H1 (cell line): ENCODE data around the gene ELMO1. TPM values are rescaled to one million over a fixed set of nuclear protein-coding genes. Genes with fewer than 3 reads are reported as not detected.

Experiments used
- CTCF ChIA-PET: fragments of 300-600 bp; sonication (Branson Sonifier 250); formaldehyde crosslinking; loops from one replicate; lab custom pipeline; 2021; ENCODE audit not compliant: partially characterized antibody; lab: Charles Lee
- POLR2A ChIA-PET: fragments of 300-600 bp; sonication (Branson Sonifier 250); formaldehyde crosslinking; loops from one replicate; lab custom pipeline; 2021; ENCODE audit warnings: inconsistent platforms; ENCODE audit not compliant: partially characterized antibody; lab: Charles Lee
- DNase-seq, 2 experiments: peaks; one replicate each; pipeline versions ENCODE4 v3.0.0 to v3.0.0-alpha.2; 2010 to 2022; ENCODE audit warnings: low spot score in 2 of 2, low read depth in 1 of 2, mixed read lengths in 1 of 2
- FAIRE-seq: peaks from 2 replicates; lab custom pipeline; 2011; peaks lifted over from hg19 to GRCh38; lab: Jason Lieb, UNC
- H2AFZ ChIP-seq: 2 replicates; pipeline ENCODE4 v1.8.1; 2012; ENCODE audit warnings: low read length, inconsistent platforms
- H2AK5ac ChIP-seq: 2 replicates; pipeline ENCODE4 v1.6.1; 2013; ENCODE audit warnings: low read depth, low read length
- H2BK120ac ChIP-seq: replicated peaks from 2 replicates; pipeline ENCODE3; 2013; ENCODE audit warnings: low read depth, low read length, inconsistent platforms
- H2BK12ac ChIP-seq: 2 replicates; pipeline ENCODE4 v1.6.1; 2013; ENCODE audit warnings: low read depth, low read length
- H2BK15ac ChIP-seq: 2 replicates; pipeline ENCODE4 v1.6.1; 2013; ENCODE audit warnings: low read length
- H2BK20ac ChIP-seq: 2 replicates; pipeline ENCODE4 v1.6.1; 2013; ENCODE audit warnings: low read length
- H2BK5ac ChIP-seq: 2 replicates; pipeline ENCODE4 v1.6.1; 2013; ENCODE audit warnings: low read depth, low read length
- H3K14ac ChIP-seq: 2 replicates; pipeline ENCODE4 v1.6.1; 2013; ENCODE audit warnings: inconsistent platforms; ENCODE audit not compliant: insufficient read length
- H3K18ac ChIP-seq: 2 replicates; pipeline ENCODE4 v1.6.1; 2013; ENCODE audit warnings: low read length; ENCODE audit errors: extremely low read depth
- H3K23ac ChIP-seq: 2 replicates; pipeline ENCODE4 v1.6.1; 2013; ENCODE audit warnings: inconsistent platforms; ENCODE audit not compliant: insufficient read length
- H3K23me2 ChIP-seq: 2 replicates; pipeline ENCODE4 v1.6.1; 2013; ENCODE audit warnings: low read depth, low read length
- H3K27ac ChIP-seq: 2 replicates; pipeline ENCODE4 v1.6.1; 2011; ENCODE audit warnings: low read depth, low read length, inconsistent platforms
- H3K27me3 ChIP-seq, 4 experiments: replicated peaks in 1 of 4; 1 replicate in 1 of 4; 2 replicates in 3 of 4; pipeline versions ENCODE4 v1.6.1 to v1.8.1; 2011 to 2013; ENCODE audit warnings: low read length in 3 of 4, mild to moderate bottlenecking in 3 of 4, inconsistent platforms in 2 of 4, mixed read lengths in 2 of 4, moderate library complexity in 1 of 4; ENCODE audit not compliant: control insufficient read depth in 3 of 4, insufficient read depth in 3 of 4; ENCODE audit errors: extremely low read depth in 1 of 4
- H3K36me3 ChIP-seq, 4 experiments: 2 replicates each; pipeline versions ENCODE4 v1.6.1 to v1.8.1; 2011 to 2013; ENCODE audit warnings: mild to moderate bottlenecking in 4 of 4, low read length in 3 of 4, moderate library complexity in 2 of 4, control low read depth in 1 of 4, inconsistent platforms in 1 of 4; ENCODE audit not compliant: insufficient read depth in 4 of 4, control insufficient read depth in 2 of 4
- H3K4ac ChIP-seq: replicated peaks from 2 replicates; pipeline ENCODE3; 2013; ENCODE audit warnings: low read length, low read depth, mixed read lengths, inconsistent platforms; ENCODE audit not compliant: insufficient read length
- H3K4me1 ChIP-seq, 4 experiments: replicated peaks in 1 of 4; 1 replicate in 1 of 4; 2 replicates in 3 of 4; pipeline versions ENCODE4 v1.6.1 to v1.8.1; 2011 to 2013; ENCODE audit warnings: low read length in 3 of 4, inconsistent platforms in 2 of 4, mixed read lengths in 1 of 4; ENCODE audit not compliant: insufficient read depth in 4 of 4, control insufficient read depth in 3 of 4
- H3K4me2 ChIP-seq, 2 experiments: 2 replicates each; pipeline versions ENCODE4 v1.6.1 to v1.8.1; 2011 to 2013; ENCODE audit warnings: low read depth in 2 of 2, low read length in 2 of 2, control low read depth in 1 of 2, inconsistent platforms in 1 of 2, mild to moderate bottlenecking in 1 of 2; ENCODE audit not compliant: insufficient read depth in 1 of 2
- H3K4me3 ChIP-seq, 4 experiments: fragments of 200-600, 300-600 bp in 1 of 4; sonication (generic), shearing (Covaris generic), sonication (Bioruptor Twin) in 1 of 4; 2 replicates each; pipeline versions ENCODE4 v1.5.1 to v1.8.1; 2011 to 2016; ENCODE audit warnings: low read length in 4 of 4, low read depth in 3 of 4, control low read depth in 2 of 4, inconsistent platforms in 2 of 4, mild to moderate bottlenecking in 2 of 4, mixed read lengths in 1 of 4, moderate library complexity in 1 of 4; ENCODE audit not compliant: insufficient read depth in 2 of 4; ENCODE audit errors: extremely low read depth in 1 of 4
- H3K56ac ChIP-seq: replicated peaks from 2 replicates; pipeline ENCODE3; 2013; ENCODE audit warnings: low read depth, mild to moderate bottlenecking, mixed read lengths, low read length, inconsistent platforms; ENCODE audit not compliant: insufficient read length
- H3K79me1 ChIP-seq: 2 replicates; pipeline ENCODE4 v1.6.1; 2013; ENCODE audit warnings: low read depth, low read length, control low read depth
- H3K79me2 ChIP-seq, 2 experiments: 2 replicates each; pipeline versions ENCODE4 v1.6.1 to v1.8.1; 2012 to 2013; ENCODE audit warnings: low read length in 2 of 2, mild to moderate bottlenecking in 2 of 2, inconsistent platforms in 1 of 2; ENCODE audit not compliant: insufficient read depth in 2 of 2, control insufficient read depth in 1 of 2
- H3K9ac ChIP-seq, 4 experiments: replicated peaks in 1 of 4; 1 replicate in 1 of 4; 2 replicates in 3 of 4; pipeline versions ENCODE4 v1.6.1 to v1.8.1; 2011 to 2013; ENCODE audit warnings: low read depth in 3 of 4, low read length in 3 of 4, control low read depth in 2 of 4, mild to moderate bottlenecking in 2 of 4, moderate library complexity in 2 of 4, inconsistent platforms in 1 of 4; ENCODE audit errors: extremely low read depth in 1 of 4
- H3K9me3 ChIP-seq, 2 experiments: 2 replicates each; pipeline versions ENCODE4 v1.6.1 to v1.8.1; 2012 to 2013; ENCODE audit warnings: mild to moderate bottlenecking in 2 of 2, moderate library complexity in 2 of 2, control low read depth in 1 of 2, inconsistent platforms in 1 of 2, low read depth in 1 of 2, low read length in 1 of 2, mixed read lengths in 1 of 2; ENCODE audit not compliant: insufficient read depth in 2 of 2
- H4K20me1 ChIP-seq, 2 experiments: replicated peaks in 1 of 2; 2 replicates each; pipeline versions ENCODE3 to v1.8.1; 2011 to 2013; ENCODE audit warnings: inconsistent platforms in 2 of 2, low read length in 2 of 2, mild to moderate bottlenecking in 1 of 2; ENCODE audit not compliant: insufficient read depth in 2 of 2, control insufficient read depth in 1 of 2
- H4K5ac ChIP-seq: 2 replicates; pipeline ENCODE4 v1.6.1; 2013; ENCODE audit warnings: low read length, low read depth, mixed read lengths, inconsistent platforms; ENCODE audit not compliant: insufficient read length
- H4K8ac ChIP-seq: 2 replicates; pipeline ENCODE4 v1.8.0; 2013; ENCODE audit warnings: mild to moderate bottlenecking, moderate library complexity, low read length, inconsistent platforms; ENCODE audit not compliant: insufficient read depth; ENCODE audit errors: extremely low read depth
- H4K91ac ChIP-seq: replicated peaks from 2 replicates; pipeline ENCODE3; 2013; ENCODE audit warnings: low read length, mixed read lengths, inconsistent platforms; ENCODE audit not compliant: insufficient read length
- CEBPB ChIP-seq: IDR thresholded peaks from 2 replicates; pipeline ENCODE4 v1.6.1; 2012; ENCODE audit warnings: low read depth, low read length
- EGR1 ChIP-seq: IDR thresholded peaks from 2 replicates; pipeline ENCODE4 v1.6.1; 2011; ENCODE audit warnings: low read depth, low read length, borderline replicate concordance
- FOSL1 ChIP-seq: IDR thresholded peaks from 2 replicates; pipeline ENCODE4 v1.6.1; 2011; ENCODE audit warnings: mild to moderate bottlenecking, low read depth, low read length, moderate library complexity; ENCODE audit not compliant: insufficient read depth
- JUND ChIP-seq: IDR thresholded peaks from 2 replicates; pipeline ENCODE4 v1.6.1; 2011; ENCODE audit warnings: mild to moderate bottlenecking, improper control_type of control experiment, low read length
- KDM1A ChIP-seq: fragments of 200-600, 300-600 bp; sonication (generic); IDR thresholded peaks from 2 replicates; pipeline ENCODE4 v1.7.1; 2016; ENCODE audit warnings: mild to moderate bottlenecking, low read length, borderline replicate concordance
- MAFK ChIP-seq: IDR thresholded peaks from 2 replicates; pipeline ENCODE4 v1.6.1; 2012; ENCODE audit warnings: low read depth, mild to moderate bottlenecking, improper control_type of control experiment, low read length
- PHF8 ChIP-seq: fragments of 200-600 bp; sonication (generic); conservative IDR thresholded peaks from 2 replicates; pipeline ENCODE4 v1.7.1; 2012; ENCODE audit warnings: low read depth, mild to moderate bottlenecking, inconsistent platforms, low read length, moderate library complexity
- POLR2AphosphoS5 ChIP-seq: IDR thresholded peaks from 2 replicates; pipeline ENCODE4 v1.6.1; 2011; ENCODE audit warnings: low read depth, low read length
- POU5F1 ChIP-seq: IDR thresholded peaks from 2 replicates; pipeline ENCODE4 v1.6.1; 2011; ENCODE audit warnings: low read depth, mild to moderate bottlenecking, low read length, moderate library complexity
- RAD21 ChIP-seq, 2 experiments: IDR thresholded peaks in 1 of 2; conservative IDR thresholded peaks in 1 of 2; 2 replicates each; pipeline ENCODE4 v1.6.1; 2011; ENCODE audit warnings: low read depth in 2 of 2, low read length in 2 of 2, improper control_type of control experiment in 1 of 2, inconsistent platforms in 1 of 2, mild to moderate bottlenecking in 1 of 2, moderate library complexity in 1 of 2
- RBBP5 ChIP-seq: IDR thresholded peaks from 2 replicates; pipeline ENCODE4 v1.7.1; 2012; ENCODE audit warnings: low read depth, mild to moderate bottlenecking, inconsistent platforms, low read length, moderate library complexity, borderline replicate concordance
- SAP30 ChIP-seq: fragments of 300-600 bp; sonication (generic); IDR thresholded peaks from 2 replicates; pipeline ENCODE4 v1.7.1; 2012; ENCODE audit warnings: low read length, moderate library complexity, mild to moderate bottlenecking, inconsistent platforms; ENCODE audit not compliant: insufficient read depth, insufficient replicate concordance
- SIN3A ChIP-seq, 2 experiments: IDR thresholded peaks in 1 of 2; conservative IDR thresholded peaks in 1 of 2; 2 replicates each; pipeline ENCODE4 v1.6.1; 2011 to 2012; ENCODE audit warnings: low read length in 2 of 2, improper control_type of control experiment in 1 of 2, low read depth in 1 of 2, mild to moderate bottlenecking in 1 of 2
- ZNF274 ChIP-seq: IDR thresholded peaks from 2 replicates; pipeline ENCODE4 v1.7.0; 2012; ENCODE audit warnings: low read length, borderline replicate concordance; ENCODE audit errors: extremely low read depth
- WGBS, 2 experiments: shearing (Covaris generic) in 1 of 2; methylation state at CpG; one replicate each; pipeline versions ENCODE4 v1.1.6 to v1.1.7; 2013 to 2015; ENCODE audit warnings: low lambda C conversion rate in 2 of 2, mixed read lengths in 2 of 2, inconsistent platforms in 1 of 2, low coverage in 1 of 2, missing lambda C conversion rate in 1 of 2; ENCODE audit not compliant: insufficient replicate concordance in 2 of 2, insufficient coverage in 1 of 2, insufficient read length in 1 of 2; ENCODE audit errors: extremely low coverage in 1 of 2, missing lambda C conversion rate in 1 of 2; 5-methylcytosine and 5-hydroxymethylcytosine counted together
- polyA plus RNA-seq, 7 experiments: library from polyadenylated mRNA; depleted of rRNA in 3 of 7; stranded (reverse) in 5 of 7; unstranded in 2 of 7; fragments of >200 nt in 5 of 7; fragments of 200-250 nt in 2 of 7; gene quantifications; 1 replicate in 5 of 7; 2 replicates in 1 of 7; 4 replicates in 1 of 7; pipeline versions ENCODE4 v1.2.1 to v1.2.3, GENCODE V29; 2011 to 2013; ENCODE audit warnings: missing spikeins in 2 of 7, mixed read lengths in 2 of 7
- total RNA-seq: library from RNA; stranded (reverse); fragmentation: NEBNext Ultra II Directional; extraction: Animal tissue kit (Norgen Biotek cat#: 25700); gene quantifications from 2 replicates; pipeline ENCODE4 v1.2.1, GENCODE V29; 2021

Gene ELMO1
- total and polyA plus RNA-seq, 2 of the 8 experiments (the other 6 are each of a cell fraction or from before 2014, with no cell fraction given) = 18.4 to 21.0 TPM

GRCh38 chr7:37209195-37209594 is 239.5 kb downstream of the ELMO1 start:
- Histone ChIP-seq H3K36me3 (peaks cover 0 to 8% (median 0%) of the 10 kb centered on the region in 4 experiments; a peak in 2 of 8 replicates), H2BK15ac (no peak overlapping the region), H3K23ac (no peak overlapping the region), H3K4ac (no peak overlapping the region), H3K23me2 (no peaks in the 10 kb centered on the region), H4K91ac (no peak overlapping the region), H3K27me3 (no peaks in the 10 kb centered on the region), H3K79me2 (no peaks in the 10 kb centered on the region), H2AK5ac (no peak overlapping the region), H3K56ac (no peak overlapping the region), H2BK5ac (no peak overlapping the region), H2BK120ac (no peak overlapping the region), H2AFZ (no peak overlapping the region), H3K4me1 (no peaks in the 10 kb centered on the region), H3K79me1 (no peaks in the 10 kb centered on the region), H4K5ac (no peak overlapping the region), H3K18ac (no peak overlapping the region), H3K27ac (no peak overlapping the region), H2BK20ac (no peak overlapping the region), H3K4me2 (no peak overlapping the region), H4K8ac (no peak overlapping the region; the same call in 1 of the 2 replicates), H4K20me1 (no peaks in the 10 kb centered on the region), H2BK12ac (no peak overlapping the region), H3K4me3 (no peak overlapping the region), H3K14ac (no peak overlapping the region), H3K9ac (no peak overlapping the region), H3K9me3 (no peaks in the 10 kb centered on the region)
- ChIA-PET CTCF (interaction anchor here (0.6 to 2.5 kb wide), 16 partner anchors 11 to 764 kb away, joined by 3 to 9 read pairs (median 4); no protein-coding TSS in a partner anchor), POLR2A (no interaction called here)
- DNase-seq = no peak
- 89% methylated on average over 3 of the region's 3 CpGs; no CpG with 5 or more reads in 1 of the 2 experiments for WGBS, 2 experiments
- FAIRE-seq = no peak
- TF ChIP-seq SAP30 (no peak), POU5F1 (no peak), JUND (no peak), CEBPB (no peak), ZNF274 (no peak), SIN3A (conservative IDR thresholded peaks at IDR 0.05 in 1 of 2, IDR thresholded peaks at IDR 0.05 in 1 of 2; ENCODE audit: low read depth in 1 of 2, low read length in 2 of 2) (no peak), RBBP5 (no peak), EGR1 (no peak), MAFK (no peak), FOSL1 (no peak), PHF8 (no peak), KDM1A (no peak), POLR2AphosphoS5 (no peak), RAD21 (IDR thresholded peaks at IDR 0.05 in 1 of 2, conservative IDR thresholded peaks at IDR 0.05 in 1 of 2; ENCODE audit: low read depth in 2 of 2, low read length in 2 of 2) (no peak)
